HUES6 (cell line): Measurements from ENCODE around the gene PCDH9.

ENCODE experiments used
- H3K27ac ChIP-seq: 2 replicates; pipeline ENCODE4 v1.7.0; 2013; ENCODE audit warnings: low read depth, mild to moderate bottlenecking, low read length, inconsistent platforms
- H3K27me3 ChIP-seq: 2 replicates; pipeline ENCODE4 v1.6.1; 2013; ENCODE audit warnings: low read length; ENCODE audit not compliant: control insufficient read depth, insufficient read depth
- H3K36me3 ChIP-seq: 2 replicates; pipeline ENCODE4 v1.6.1; 2013; ENCODE audit warnings: low read length; ENCODE audit not compliant: control insufficient read depth, insufficient read depth
- H3K4me1 ChIP-seq: 2 replicates; pipeline ENCODE4 v1.6.1; 2013; ENCODE audit warnings: low read length; ENCODE audit not compliant: control insufficient read depth, insufficient read depth
- H3K4me3 ChIP-seq: 2 replicates; pipeline ENCODE4 v1.5.1; 2013; ENCODE audit warnings: low read depth, low read length
- H3K9ac ChIP-seq: one replicate; pipeline ENCODE4 v1.6.1; 2013; ENCODE audit warnings: mild to moderate bottlenecking, low read length
- H3K9me3 ChIP-seq: 2 replicates; pipeline ENCODE4 v1.6.1; 2013; ENCODE audit warnings: low read depth, low read length; ENCODE audit not compliant: control insufficient read depth, insufficient read depth

PCDH9 gene

DNA sequence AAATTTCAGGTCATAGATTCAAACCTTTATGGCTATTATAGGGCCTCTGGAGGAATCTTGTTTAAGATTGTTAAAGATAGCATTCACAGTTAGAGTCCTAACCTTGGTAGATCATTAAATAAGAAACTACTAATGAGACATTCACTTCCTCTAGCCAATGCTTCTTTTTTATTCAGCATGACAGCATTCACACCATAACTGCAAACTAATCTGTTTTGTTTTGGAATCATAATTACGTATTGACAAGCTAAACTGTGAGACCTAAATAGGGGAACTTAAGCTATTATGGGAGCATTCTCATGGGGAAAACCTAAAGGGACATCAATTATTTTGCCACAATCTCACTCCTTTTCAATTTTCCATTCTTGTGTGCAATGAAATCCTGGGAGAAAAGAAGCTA, 653.8 kb downstream of the PCDH9 start:
- H3K4me3 ChIP-seq: no peak overlapping the region

DNA sequence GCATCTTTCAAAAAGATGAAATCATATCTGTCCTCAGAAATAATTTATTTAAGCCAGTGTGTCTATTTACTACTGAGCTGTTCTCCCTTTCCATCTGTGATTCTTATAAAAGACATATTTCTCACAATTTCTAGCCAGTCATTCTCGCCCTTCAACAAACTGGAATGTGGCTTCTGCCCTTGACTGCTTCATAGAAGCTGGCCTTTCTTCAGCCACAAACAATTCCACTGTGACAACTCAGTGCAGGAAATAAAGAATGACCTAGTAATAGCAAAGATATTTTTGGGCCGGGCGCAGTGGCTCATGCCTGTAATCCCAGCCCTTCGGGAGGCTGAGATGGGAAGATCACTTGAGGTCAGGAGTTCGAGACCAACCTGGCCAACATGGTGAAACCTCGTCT, 655.5 kb downstream of the PCDH9 start:
- no peak overlapping the region for H3K4me3 ChIP-seq
- no peaks in the 10 kb centered on the region for H3K4me1 ChIP-seq
- no peaks in the 10 kb centered on the region for H3K36me3 ChIP-seq
- H3K27ac ChIP-seq: no peak overlapping the region
- H3K27me3 ChIP-seq: no peaks in the 10 kb centered on the region
- H3K9ac ChIP-seq: no peak overlapping the region
- no peaks in the 10 kb centered on the region; the same call in 1 of the 2 replicates for H3K9me3 ChIP-seq

More for the DNA sequence above, 653.8 kb downstream of the PCDH9 start:
- Histone ChIP-seq H3K27me3 (no peaks in the 10 kb centered on the region), H3K36me3 (no peaks in the 10 kb centered on the region), H3K27ac (no peak overlapping the region), H3K9ac (no peak overlapping the region), H3K4me1 (peaks cover 3% of the 10 kb centered on the region; the same call in 1 of the 2 replicates), H3K9me3 (no peaks in the 10 kb centered on the region; the same call in 1 of the 2 replicates)

DNA sequence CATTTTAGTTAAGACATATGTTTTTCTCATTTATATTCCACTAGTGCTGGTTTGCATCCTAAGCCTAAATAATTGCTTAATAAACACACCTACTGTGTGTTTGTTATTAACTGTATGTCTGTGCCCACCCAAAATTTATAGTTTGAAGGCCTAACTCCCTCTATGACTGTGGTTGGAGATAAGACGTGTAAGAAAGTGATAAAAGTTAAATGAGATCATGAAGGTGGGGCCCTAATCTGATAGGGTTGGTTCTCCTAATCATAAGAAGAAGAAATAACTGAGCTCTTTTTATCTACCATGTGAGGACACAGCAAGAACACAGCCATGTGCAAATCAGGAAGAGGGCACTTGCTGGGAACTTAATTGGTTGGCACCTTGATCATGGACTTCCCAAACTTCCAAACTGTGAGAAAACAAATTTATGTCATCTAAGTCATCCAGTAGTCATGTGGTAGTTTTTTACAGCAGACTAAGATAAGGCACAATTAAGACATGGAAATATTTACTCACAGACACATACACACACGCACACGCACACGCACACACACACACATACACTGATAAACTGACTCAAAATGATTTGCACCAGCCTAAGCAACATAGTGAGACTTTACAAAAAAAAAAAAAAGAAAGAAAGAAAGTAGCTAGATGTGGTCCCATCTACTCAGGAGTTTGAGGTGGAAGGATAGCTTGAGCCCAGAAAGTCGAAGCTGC, 662.1 kb downstream of the PCDH9 start:
- H3K27ac ChIP-seq: no peak overlapping the region
- no peak overlapping the region for H3K4me3 ChIP-seq
- H3K9ac ChIP-seq: no peak overlapping the region
- peaks cover 4% of the 10 kb centered on the region; the same call in 1 of the 2 replicates for H3K4me1 ChIP-seq
- H3K9me3 ChIP-seq: no peaks in the 10 kb centered on the region; the same call in 1 of the 2 replicates
- H3K27me3 ChIP-seq: no peaks in the 10 kb centered on the region
- no peaks in the 10 kb centered on the region for H3K36me3 ChIP-seq

DNA sequence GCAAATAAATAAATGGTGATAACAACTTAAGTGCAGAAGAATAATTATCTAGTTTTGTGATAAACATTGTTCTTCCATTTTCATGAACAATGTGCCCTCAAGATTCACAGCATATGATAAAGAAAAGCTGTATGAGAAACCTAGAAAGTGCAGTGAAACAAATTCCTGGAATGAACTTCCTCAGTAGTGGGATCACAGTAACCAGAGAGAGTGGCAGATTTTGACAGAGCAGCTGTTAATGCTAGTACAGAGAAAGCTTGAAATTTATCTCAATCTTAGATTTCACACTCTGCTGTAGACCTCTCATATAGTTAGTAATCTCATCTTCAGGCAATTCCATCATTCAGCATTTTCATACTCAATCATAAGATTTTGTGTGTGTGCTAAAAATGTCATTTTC, 664.9 kb downstream of the PCDH9 start:
- H3K27ac ChIP-seq: no peak overlapping the region

DNA sequence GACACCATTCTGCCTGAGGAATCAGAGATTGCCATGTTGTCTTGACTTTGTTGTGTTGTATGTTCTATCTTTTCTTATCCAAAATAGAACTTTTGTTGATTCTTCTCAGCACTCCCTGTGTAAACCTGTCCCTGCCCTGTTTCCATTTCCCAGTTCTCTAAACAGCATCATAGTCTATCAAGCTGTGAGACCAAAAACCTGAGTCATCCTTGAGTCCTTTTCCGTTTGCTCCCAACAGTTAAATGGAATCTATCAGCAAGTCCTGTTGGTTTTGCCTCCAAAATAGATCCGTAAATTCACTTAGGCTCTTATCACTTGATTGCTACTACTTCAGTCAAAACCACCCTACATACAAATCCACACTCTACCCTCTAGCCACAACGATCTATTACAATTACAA, 667.1 kb downstream of the PCDH9 start:
- no peaks in the 10 kb centered on the region for H3K36me3 ChIP-seq
- H3K4me1 ChIP-seq: peaks cover 10% of the 10 kb centered on the region
- H3K27ac ChIP-seq: no peak overlapping the region
- H3K4me3 ChIP-seq: no peak overlapping the region
- peaks cover 9% of the 10 kb centered on the region; the same call in 1 of the 2 replicates for H3K9me3 ChIP-seq
- H3K27me3 ChIP-seq: no peaks in the 10 kb centered on the region
- H3K9ac ChIP-seq: no peak overlapping the region

More for the DNA sequence above, 664.9 kb downstream of the PCDH9 start:
- no peak overlapping the region for H3K9ac ChIP-seq
- no peaks in the 10 kb centered on the region for H3K36me3 ChIP-seq
- peaks cover 9% of the 10 kb centered on the region; the same call in 1 of the 2 replicates for H3K9me3 ChIP-seq
- peaks cover 4% of the 10 kb centered on the region; the same call in 1 of the 2 replicates for H3K4me1 ChIP-seq
- H3K4me3 ChIP-seq: no peak overlapping the region
- H3K27me3 ChIP-seq: no peaks in the 10 kb centered on the region

DNA sequence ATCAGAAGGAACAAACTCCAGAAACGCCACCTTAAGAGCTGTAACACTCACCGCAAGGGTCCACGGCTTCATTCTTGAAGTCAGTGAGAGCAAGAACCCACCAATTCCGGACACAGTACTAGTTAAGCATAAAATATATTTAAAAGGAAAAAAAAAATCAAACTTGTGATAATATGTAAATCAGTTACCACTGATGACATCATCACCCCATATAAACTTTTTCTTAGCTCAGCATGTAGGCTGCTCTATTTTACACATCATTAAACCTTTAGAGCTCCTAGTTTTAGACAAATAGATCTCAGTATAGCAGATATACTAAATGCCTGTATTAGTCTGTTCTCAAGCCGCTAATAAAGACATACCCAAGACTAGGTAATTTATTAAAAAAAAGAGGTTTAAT, 668.1 kb downstream of the PCDH9 start:
- no peak overlapping the region for H3K9ac ChIP-seq
- peaks cover 10% of the 10 kb centered on the region for H3K4me1 ChIP-seq
- no peaks in the 10 kb centered on the region for H3K27me3 ChIP-seq
- H3K36me3 ChIP-seq: no peaks in the 10 kb centered on the region
- peaks cover 9% of the 10 kb centered on the region; the same call in 1 of the 2 replicates for H3K9me3 ChIP-seq
- H3K27ac ChIP-seq: no peak overlapping the region
- no peak overlapping the region for H3K4me3 ChIP-seq

DNA sequence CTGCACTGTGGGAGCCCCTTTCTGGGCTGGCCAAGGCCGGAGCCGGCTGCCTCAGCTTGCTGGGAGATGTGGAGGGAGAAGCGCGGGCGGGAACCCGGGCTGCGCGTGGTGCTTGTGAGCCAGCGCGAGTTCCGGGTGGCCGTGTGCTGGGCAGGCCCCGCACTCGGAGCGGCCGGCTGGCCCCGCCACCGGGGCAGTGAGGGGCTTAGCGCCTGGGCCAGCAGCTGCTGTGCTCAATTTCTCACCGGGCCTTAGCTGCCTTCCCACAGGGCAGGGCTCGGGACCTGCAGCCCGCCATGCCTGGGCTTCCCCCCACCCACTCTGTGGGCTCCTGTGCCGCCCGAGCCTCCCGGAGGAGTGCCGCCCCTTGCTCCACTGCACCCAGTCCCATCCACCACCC, 669.1 kb downstream of the PCDH9 start:
- Histone ChIP-seq H3K4me3 (no peak overlapping the region), H3K36me3 (no peaks in the 10 kb centered on the region)

DNA sequence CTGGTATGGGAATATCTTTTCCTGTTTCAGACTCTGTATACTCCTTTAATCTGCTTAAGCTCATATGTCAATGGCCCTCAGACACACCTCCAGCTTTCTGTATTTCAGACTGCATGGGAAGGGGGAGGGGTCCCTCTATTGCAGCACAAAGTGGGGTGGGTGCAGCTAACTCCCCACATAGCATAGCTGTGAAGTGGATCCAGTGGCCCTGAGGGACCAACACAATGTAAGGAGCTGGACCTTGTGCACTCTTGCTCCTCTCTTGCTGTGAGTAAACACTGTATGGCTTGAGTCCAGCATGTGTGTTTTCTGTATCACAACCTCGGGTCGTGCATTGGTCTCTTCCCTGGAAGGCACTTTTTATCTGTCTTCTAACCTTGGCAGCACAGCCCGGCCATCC, 669.9 kb downstream of the PCDH9 start:
- Histone ChIP-seq H3K9me3 (peaks cover 9% of the 10 kb centered on the region; the same call in 1 of the 2 replicates), H3K36me3 (no peaks in the 10 kb centered on the region), H3K27me3 (no peaks in the 10 kb centered on the region), H3K4me3 (no peak overlapping the region), H3K27ac (no peak overlapping the region), H3K9ac (no peak overlapping the region), H3K4me1 (peaks cover 10% of the 10 kb centered on the region)

More for the DNA sequence above, 669.1 kb downstream of the PCDH9 start:
- Histone ChIP-seq H3K27ac (no peak overlapping the region), H3K4me1 (peaks cover 10% of the 10 kb centered on the region), H3K9me3 (peaks cover 9% of the 10 kb centered on the region; the same call in 1 of the 2 replicates), H3K9ac (no peak overlapping the region), H3K27me3 (no peaks in the 10 kb centered on the region)

DNA sequence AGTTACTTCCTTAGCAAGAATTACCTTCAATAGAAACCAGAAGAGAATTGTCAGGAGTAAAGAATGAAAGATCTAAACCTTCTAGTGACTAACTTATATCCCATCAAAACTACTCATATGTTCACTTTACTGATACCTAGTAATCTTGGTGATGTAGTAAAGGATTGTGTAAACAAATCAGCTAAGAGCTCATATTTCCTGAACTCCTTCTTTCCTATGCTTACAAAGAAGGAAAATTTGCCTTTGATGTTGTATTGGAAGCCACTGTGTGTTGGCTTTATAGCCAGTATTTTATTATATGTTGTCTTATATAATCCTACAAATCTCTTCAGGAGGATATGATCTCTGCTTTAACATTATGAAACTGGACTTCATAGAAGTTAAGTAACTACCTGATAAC, 671.0 kb downstream of the PCDH9 start:
- Histone ChIP-seq H3K4me3 (no peak overlapping the region), H3K36me3 (no peaks in the 10 kb centered on the region), H3K27me3 (no peaks in the 10 kb centered on the region), H3K9ac (no peak overlapping the region), H3K4me1 (peaks cover 10% of the 10 kb centered on the region), H3K9me3 (peaks cover 9% of the 10 kb centered on the region; the same call in 1 of the 2 replicates), H3K27ac (no peak overlapping the region)

DNA sequence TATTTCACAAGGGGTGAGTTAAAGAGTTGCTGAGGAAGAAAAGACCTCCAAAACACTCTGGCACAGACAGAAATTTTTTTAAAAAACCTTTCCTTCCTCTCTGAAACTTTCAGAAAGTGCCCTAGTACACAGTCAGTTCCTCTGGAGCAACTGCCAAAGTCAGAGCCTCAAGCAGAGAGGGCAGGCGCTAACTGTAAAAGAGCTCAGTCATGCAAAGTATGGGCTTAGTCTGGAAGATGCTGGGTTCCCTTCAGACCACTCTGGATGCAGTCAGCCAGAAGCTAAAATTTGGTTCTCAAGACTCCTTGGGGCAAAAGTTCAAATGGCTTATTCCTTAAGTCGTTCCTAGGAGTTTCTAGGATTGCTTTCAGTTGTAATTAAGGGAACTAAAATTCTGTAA, 671.6 kb downstream of the PCDH9 start:
- no peak overlapping the region for H3K4me3 ChIP-seq
- no peaks in the 10 kb centered on the region for H3K36me3 ChIP-seq
- no peak overlapping the region for H3K9ac ChIP-seq
- H3K27me3 ChIP-seq: no peaks in the 10 kb centered on the region
- H3K27ac ChIP-seq: no peak overlapping the region
- peaks cover 10% of the 10 kb centered on the region for H3K4me1 ChIP-seq
- H3K9me3 ChIP-seq: peaks cover 9% of the 10 kb centered on the region; the same call in 1 of the 2 replicates

DNA sequence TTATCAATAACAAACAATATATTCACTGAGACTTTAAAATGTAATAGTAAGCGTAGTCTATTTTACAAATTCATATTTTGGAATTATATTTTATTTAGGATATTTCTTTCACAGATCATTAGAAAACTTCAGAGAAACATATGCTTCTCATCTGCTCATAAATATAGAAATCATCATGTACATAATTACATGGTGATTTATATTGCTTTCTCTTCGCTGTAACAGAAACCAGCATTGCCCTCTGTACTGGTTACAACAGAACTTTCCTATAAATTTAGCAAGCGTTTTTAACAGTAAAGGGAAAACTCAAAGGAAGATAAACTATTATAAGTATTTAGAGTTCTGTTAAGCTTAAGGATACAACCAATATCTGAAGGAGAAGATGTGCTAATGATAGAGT, 672.8 kb downstream of the PCDH9 start:
- H3K9me3 ChIP-seq: peaks cover 6% of the 10 kb centered on the region; the same call in 1 of the 2 replicates
- no peak overlapping the region for H3K27ac ChIP-seq
- H3K9ac ChIP-seq: no peak overlapping the region
- no peak overlapping the region for H3K4me3 ChIP-seq
- H3K36me3 ChIP-seq: no peaks in the 10 kb centered on the region
- H3K4me1 ChIP-seq: peaks cover 6% of the 10 kb centered on the region
- H3K27me3 ChIP-seq: no peaks in the 10 kb centered on the region
